SK-MEL-5 (cell line): ENCODE results near the gene DPYD. TPM values are rescaled to one million over a fixed set of nuclear protein-coding genes. Genes with fewer than 3 reads are reported as not detected.

ENCODE experiments used
- DNase-seq: peaks from one replicate; pipeline ENCODE4 v3.0.0-alpha.2; 2016; ENCODE audit warnings: low read depth, low spot score
- in situ Hi-C: cut with HindIII; loops from 2 replicates; pipeline ENCODE4 v1.10.0; 2016; ENCODE audit warnings: low sequenced_read_pairs, high pct_unique_total_duplicates, low pct_unique_long_range_greater_than_20kb
- total RNA-seq: library from RNA; depleted of rRNA; stranded (reverse); fragments of >200 nt; shearing (Covaris generic); gene quantifications from 2 replicates; pipeline ENCODE4 v1.2.3, GENCODE V29; 2014

The DPYD gene
- total RNA-seq, 1 experiment from 2014 or later: not detected

GRCh38 chr1:97488530-97488929 lies 432.3 kb downstream of the DPYD start:
- in situ Hi-C loops: no loop called here
- DNase-seq: no peak

DNA sequence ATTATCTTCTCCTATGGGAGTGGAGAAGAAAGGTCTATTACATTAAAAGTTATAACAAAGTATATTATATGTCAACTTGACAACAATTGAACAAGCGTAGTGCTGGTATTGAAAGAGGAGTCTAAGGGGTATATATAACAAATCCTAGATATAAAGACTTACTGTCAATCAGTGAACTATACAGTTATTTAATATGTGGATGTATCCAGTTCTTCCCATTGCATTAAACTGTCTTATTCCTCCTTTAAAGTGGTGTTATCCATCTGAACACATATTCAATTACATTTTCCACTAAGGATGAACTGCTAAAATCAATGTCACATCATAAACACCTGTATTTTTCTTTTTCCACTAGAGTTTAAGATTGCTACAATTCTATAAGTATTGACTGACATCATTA lies 438.8 kb downstream of the DPYD start:
- no peak for DNase-seq

DNA sequence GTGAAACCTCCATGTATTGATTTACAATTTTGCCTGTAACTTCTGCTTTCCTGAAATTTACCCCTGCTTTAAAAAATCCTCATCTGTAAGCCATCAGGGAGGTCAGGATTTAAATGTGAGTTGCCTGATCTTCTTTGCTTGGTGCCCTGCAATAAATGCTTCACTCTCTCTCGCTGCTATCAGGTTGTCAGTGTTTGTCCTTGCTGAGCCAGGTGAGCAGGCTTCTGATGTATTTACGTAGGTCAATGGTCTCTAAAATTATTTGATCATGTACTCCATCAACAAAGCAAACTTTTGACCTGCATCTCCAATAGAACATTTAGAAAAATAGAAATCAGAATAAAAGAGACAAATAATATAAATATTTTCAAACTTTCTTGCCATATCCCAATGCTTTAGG lies 453.4 kb downstream of the DPYD start:
- in situ Hi-C loops: no loop called here
- DNase-seq: no peak

More for the DNA sequence above, 438.8 kb downstream of the DPYD start:
- in situ Hi-C loops: no loop called here

DNA sequence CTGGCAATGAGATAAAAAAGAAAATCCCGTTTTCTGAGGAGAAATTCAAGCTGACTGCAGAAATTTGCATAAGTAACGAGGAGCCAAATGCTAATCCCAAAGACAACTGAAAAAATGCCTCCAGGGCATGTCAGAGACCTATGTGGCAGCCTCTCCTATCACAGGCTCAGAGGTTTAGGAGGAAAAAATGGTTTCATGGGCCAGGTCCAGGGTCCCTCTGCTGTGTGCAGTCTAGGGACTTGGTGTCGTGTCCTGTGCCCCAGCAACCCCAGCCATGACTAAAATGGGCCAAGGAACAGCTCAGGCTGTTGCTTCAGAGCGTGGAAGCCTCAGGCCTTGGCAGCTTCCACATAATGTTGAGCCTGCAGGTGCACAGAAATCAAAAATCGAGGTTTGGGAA lies 456.5 kb downstream of the DPYD start:
- no peak for DNase-seq
- in situ Hi-C loops: no loop called here

DNA sequence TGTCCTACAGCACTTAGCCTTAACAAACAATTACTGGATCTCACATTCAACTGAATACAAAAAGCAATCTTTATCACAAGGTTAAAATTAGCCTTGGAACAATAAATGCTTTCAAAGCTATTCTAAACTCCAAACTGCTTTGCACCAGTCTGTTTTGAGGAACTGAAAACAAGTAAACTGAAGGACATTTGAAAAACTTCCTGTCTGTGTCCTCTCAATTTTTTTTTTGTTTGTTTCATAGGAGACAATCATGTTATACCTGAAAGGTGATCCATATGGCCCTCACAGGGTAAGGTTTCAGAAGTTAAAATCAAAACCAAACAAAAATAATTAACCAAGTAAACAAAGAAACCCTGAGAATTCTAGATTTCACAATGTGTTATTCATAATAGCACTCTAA lies 459.1 kb downstream of the DPYD start:
- in situ Hi-C loops: no loop called here
- DNase-seq: peak; percentile 1

- in situ Hi-C loops: no loop called here
- peak; percentile 60 for DNase-seq
Observed at GRCh38 chr1:97457446-97458089, 463.3 kb downstream of the DPYD start.

DNA sequence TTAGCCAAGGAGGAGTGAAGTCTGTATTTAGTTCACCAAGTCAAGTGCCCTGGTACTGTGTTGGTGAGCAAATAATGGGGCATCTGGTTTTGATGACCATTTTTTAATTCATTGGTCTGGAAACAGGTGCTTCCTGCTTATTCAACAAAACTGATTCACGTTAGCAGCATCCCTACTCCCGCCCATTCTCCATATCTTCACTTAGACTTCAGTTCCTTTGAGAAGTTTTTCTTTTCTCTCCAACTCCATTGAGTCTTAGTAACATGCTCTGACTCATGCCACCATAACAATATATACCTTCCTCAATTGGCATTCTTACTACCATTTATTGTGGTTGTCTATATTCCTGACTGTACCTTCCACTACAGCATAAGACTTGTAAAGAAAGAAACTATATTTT lies 468.9 kb downstream of the DPYD start:
- in situ Hi-C loops: no loop called here

DNA sequence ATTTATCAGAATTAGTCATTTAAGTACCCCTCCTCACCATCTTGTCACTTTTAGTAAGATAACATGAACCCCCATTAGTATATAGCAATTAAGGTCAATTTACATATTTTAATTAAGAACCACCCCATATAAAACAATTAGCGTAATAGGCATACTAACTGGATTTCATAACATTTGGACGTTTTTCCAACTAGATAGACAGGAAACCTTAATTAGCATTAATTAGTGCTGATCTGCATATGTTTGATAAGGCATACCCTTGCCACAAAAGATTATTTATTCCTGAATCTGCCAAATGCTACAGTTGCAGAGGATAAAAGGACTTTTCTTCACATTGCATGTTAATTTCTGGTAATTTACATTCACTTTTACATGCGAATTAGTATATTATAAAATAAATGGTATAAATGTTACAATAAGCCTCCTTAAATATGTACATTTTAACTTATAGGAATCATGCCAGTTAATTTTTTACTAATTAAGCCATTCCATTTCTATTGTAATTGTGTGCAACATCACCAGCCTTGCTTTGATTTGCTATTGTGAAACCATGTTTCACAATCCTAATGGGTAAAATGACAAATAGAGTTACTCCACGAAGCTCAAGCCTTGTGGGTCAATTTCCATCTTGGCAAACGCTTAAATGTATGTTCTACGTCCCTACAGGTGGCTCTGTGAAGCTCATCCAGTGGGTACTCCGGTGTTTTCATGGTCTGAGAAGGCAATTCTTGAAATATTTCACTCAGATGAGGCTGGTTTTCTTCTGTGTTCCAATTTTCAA lies 469.6 kb downstream of the DPYD start:
- in situ Hi-C loops: no loop called here
- DNase-seq: no peak

More for the DNA sequence above, 468.9 kb downstream of the DPYD start:
- DNase-seq: no peak

GRCh38 chr1:97441966-97442365 lies 478.9 kb downstream of the DPYD start:
- in situ Hi-C loops: no loop called here
- DNase-seq: no peak

- DNase-seq: no peak
- in situ Hi-C loops: no loop called here
Observed at GRCh38 chr1:97433824-97434177, 487.0 kb downstream of the DPYD start.

DNA sequence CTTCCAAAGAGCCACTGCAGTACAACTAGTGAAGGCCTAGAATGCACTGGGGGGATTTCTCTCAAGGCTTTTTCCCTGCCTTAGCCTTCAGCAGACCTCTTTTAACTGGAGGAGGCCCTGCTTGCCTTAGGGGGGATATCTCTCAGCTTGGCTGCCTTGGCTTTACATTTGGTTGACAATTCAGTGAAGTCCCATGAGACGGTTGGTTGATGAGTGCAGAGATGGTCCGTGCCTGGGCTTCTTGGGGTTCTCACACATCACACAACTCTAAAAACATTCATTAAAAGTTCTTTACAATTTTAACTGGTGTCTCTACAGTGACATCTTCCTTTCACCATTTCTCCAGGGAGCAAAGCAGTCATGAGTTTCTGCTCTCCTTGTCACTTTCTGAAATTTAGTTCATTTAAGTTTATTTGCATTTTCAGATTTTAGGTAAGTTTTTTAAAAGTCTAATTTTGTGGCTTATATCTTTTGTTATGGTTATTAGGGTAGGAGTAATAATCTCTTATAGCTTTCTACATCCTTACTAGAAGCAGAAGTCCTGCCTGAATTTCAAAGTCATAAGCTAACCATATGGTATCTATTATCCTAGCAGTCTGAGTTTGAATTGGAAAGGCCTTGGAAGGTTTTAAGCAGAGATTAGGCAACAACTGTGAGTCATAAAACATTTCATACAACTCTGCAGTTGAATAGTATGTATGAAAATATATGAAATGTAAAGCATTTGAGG lies 487.6 kb downstream of the DPYD start:
- no peak for DNase-seq

DNA sequence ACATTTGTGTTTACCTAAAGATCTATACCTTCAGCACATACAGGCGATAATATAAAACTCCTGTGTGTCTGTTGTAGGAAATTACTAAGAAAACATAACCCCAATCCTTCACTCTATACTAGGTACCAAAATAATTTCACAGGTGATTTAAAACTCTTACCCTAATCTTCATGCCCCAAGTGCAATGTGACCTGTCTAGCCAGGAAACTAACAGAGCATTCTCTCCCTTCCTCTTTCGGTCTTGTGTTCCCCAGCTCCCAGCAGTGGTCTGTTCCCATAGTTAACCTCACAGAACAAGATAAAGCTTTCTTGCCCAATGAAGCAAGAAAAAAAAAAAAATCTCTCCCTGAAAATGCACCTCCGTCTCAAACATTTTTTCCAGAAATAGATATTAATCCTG lies 493.5 kb downstream of the DPYD start:
- in situ Hi-C loops: no loop called here

More for the DNA sequence above, 487.6 kb downstream of the DPYD start:
- in situ Hi-C loops: no loop called here

GRCh38 chr1:97424209-97424608 lies 496.6 kb downstream of the DPYD start:
- DNase-seq: no peak
- in situ Hi-C loops: no loop called here

More for the DNA sequence above, 493.5 kb downstream of the DPYD start:
- no peak for DNase-seq

GRCh38 chr1:97423403-97423802 lies 497.4 kb downstream of the DPYD start:
- in situ Hi-C loops: no loop called here
- DNase-seq: no peak

DNA sequence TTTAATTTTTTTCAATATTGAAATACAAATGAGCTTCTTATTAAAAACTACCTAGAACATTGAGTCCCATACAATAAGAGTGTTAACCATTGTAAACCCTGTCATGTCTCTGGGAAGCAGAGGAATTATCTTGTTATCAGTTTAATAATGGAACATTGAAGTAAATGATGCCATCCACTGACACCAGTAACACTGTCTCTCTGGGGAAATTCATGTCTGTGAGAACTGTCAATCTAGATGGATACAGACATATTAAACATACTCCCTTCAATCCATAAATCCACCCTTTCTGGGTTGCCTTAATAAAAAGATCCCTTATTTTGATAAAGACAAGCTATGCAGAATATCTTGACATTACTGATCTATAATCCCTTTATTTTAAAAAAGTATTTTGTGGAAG lies 503.2 kb downstream of the DPYD start:
- in situ Hi-C loops: no loop called here
- DNase-seq: no peak

GRCh38 chr1:97414682-97415312 lies 506.0 kb downstream of the DPYD start:
- in situ Hi-C loops: no loop called here
- no peak for DNase-seq

- in situ Hi-C loops: no loop called here
Observed at GRCh38 chr1:97412737-97413136, 508.1 kb downstream of the DPYD start.

GRCh38 chr1:97412166-97412565 lies 508.7 kb downstream of the DPYD start:
- DNase-seq: peak; percentile 71
- in situ Hi-C loops: no loop called here

More at GRCh38 chr1:97412737-97413136, 508.1 kb downstream of the DPYD start:
- peak; percentile 15 for DNase-seq
